SH-SY5Y (cell line): ENCODE measurements around the gene CMSS1.

Source experiments
- GATA2 ChIP-seq: IDR thresholded peaks from 2 replicates; pipeline ENCODE4 v1.6.1; 2011; ENCODE audit warnings: mild to moderate bottlenecking, low read depth, low read length
- GATA3 ChIP-seq: IDR thresholded peaks from 2 replicates; pipeline ENCODE4 v1.6.1; 2011; ENCODE audit warnings: low read depth, mild to moderate bottlenecking, low read length, moderate library complexity

GRCh38 chr3:100155128-100155527 is 337.5 kb downstream of the CMSS1 start:
- TF ChIP-seq GATA2 (no peak), GATA3 (no peak)
